ENCODE measurements around the gene RASGRP2.

The RASGRP2 gene

DNA sequence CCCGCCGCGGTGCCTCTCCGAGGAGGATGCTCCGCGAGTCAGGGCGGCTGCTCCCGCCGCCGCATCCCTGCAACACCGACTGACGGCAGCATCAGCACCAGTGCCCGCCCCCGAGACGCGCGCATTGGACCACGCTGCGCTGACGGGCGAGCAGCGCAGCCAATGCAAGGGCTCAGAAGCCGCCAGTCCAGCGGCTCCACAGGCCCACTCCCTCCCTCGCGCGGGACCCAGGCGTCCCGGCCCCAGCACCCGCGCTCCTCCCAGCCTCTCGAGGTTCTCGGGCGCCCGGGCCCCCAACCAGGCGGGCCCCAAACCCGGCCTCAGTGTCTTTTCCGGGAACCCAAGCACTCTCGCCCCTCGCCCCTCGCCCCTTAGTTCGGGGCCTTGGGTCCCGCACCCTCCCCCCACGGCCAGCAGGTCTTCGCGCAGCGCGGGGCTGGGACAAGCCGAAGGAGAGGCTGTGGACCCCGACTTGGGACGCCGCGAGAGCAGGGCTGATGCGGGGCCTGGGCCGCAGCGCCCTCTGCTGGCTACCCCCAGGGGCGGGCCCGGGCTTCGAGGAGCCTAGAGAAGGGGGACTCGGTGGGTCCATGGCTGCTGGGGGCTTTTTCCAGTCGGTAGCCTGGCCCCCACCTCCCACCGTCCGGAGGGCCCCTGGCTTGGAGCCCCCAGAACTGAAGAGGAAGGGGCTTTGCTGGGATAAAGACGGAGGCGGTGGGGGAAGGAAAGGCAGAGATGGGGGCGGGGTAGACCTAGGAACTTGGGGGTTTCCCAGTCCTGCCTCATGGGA is 20.6 kb downstream of the RASGRP2 start, which contains the start of gene NRXN2 (continued):
- no peak for TF ChIP-seq ZNF830 (tag by site-specific recombination; IDR thresholded peaks at IDR 0.05; ENCODE audit: low read depth)
- TF ChIP-seq ZNF394 (tag by site-specific recombination; IDR thresholded peaks at IDR 0.05; ENCODE audit: borderline replicate concordance) = peak; percentile 53; the same call in 1 of the 2 replicates
- TF ChIP-seq ZNF530 (tag by site-specific recombination; IDR thresholded peaks at IDR 0.05; ENCODE audit: low read depth) = no peak
- 0 out of 2 replicates have a peak, but pooled peaks have one; percentile 9 for TF ChIP-seq ZNF223 (tag by site-specific recombination; IDR thresholded peaks at IDR 0.05)
- TF ChIP-seq, protein P1, sequence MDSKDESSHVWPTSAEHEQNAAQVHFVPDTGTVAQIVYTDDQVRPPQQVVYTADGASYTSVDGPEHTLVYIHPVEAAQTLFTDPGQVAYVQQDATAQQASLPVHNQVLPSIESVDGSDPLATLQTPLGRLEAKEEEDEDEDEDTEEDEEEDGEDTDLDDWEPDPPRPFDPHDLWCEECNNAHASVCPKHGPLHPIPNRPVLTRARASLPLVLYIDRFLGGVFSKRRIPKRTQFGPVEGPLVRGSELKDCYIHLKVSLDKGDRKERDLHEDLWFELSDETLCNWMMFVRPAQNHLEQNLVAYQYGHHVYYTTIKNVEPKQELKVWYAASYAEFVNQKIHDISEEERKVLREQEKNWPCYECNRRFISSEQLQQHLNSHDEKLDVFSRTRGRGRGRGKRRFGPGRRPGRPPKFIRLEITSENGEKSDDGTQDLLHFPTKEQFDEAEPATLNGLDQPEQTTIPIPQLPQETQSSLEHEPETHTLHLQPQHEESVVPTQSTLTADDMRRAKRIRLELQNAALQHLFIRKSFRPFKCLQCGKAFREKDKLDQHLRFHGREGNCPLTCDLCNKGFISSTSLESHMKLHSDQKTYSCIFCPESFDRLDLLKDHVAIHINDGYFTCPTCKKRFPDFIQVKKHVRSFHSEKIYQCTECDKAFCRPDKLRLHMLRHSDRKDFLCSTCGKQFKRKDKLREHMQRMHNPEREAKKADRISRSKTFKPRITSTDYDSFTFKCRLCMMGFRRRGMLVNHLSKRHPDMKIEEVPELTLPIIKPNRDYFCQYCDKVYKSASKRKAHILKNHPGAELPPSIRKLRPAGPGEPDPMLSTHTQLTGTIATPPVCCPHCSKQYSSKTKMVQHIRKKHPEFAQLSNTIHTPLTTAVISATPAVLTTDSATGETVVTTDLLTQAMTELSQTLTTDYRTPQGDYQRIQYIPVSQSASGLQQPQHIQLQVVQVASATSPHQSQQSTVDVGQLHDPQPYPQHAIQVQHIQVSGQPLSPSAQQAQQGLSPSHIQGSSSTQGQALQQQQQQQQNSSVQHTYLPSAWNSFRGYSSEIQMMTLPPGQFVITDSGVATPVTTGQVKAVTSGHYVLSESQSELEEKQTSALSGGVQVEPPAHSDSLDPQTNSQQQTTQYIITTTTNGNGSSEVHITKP (tag by site-specific recombination; IDR thresholded peaks at IDR 0.05) = 0 out of 2 replicates have a peak, but pooled peaks have one; percentile 14
- peak; percentile 55 for TF ChIP-seq ZBTB17 (tag by site-specific recombination; IDR thresholded peaks at IDR 0.05)
- no peak for TF ChIP-seq ZNF416 (tag by site-specific recombination; IDR thresholded peaks at IDR 0.05)
- TF ChIP-seq ZNF19 (tag by site-specific recombination; IDR thresholded peaks at IDR 0.05; ENCODE audit: low read depth) = no peak
- TF ChIP-seq, protein P2, sequence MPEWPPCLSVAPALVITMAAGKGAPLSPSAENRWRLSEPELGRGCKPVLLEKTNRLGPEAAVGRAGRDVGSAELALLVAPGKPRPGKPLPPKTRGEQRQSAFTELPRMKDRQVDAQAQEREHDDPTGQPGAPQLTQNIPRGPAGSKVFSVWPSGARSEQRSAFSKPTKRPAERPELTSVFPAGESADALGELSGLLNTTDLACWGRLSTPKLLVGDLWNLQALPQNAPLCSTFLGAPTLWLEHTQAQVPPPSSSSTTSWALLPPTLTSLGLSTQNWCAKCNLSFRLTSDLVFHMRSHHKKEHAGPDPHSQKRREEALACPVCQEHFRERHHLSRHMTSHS (tag by site-specific recombination; IDR thresholded peaks at IDR 0.05) = no peak
- 0 out of 2 replicates have a peak, but pooled peaks have one; percentile 45 for TF ChIP-seq ZNF610 (tag by site-specific recombination; IDR thresholded peaks at IDR 0.05; ENCODE audit: borderline replicate concordance)
- TF ChIP-seq KLF8 (tag by site-specific recombination; IDR thresholded peaks at IDR 0.05) = 0 out of 2 replicates have a peak, but pooled peaks have one; percentile 55
- TF ChIP-seq, protein P3, sequence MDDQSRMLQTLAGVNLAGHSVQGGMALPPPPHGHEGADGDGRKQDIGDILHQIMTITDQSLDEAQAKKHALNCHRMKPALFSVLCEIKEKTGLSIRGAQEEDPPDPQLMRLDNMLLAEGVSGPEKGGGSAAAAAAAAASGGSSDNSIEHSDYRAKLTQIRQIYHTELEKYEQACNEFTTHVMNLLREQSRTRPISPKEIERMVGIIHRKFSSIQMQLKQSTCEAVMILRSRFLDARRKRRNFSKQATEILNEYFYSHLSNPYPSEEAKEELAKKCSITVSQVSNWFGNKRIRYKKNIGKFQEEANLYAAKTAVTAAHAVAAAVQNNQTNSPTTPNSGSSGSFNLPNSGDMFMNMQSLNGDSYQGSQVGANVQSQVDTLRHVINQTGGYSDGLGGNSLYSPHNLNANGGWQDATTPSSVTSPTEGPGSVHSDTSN (CRISPR knock-in tag; IDR thresholded peaks at IDR 0.05) = peak; percentile 96
- TF ChIP-seq ZNF404 (tag by site-specific recombination; IDR thresholded peaks at IDR 0.05) = no peak
- TF ChIP-seq, protein P4, sequence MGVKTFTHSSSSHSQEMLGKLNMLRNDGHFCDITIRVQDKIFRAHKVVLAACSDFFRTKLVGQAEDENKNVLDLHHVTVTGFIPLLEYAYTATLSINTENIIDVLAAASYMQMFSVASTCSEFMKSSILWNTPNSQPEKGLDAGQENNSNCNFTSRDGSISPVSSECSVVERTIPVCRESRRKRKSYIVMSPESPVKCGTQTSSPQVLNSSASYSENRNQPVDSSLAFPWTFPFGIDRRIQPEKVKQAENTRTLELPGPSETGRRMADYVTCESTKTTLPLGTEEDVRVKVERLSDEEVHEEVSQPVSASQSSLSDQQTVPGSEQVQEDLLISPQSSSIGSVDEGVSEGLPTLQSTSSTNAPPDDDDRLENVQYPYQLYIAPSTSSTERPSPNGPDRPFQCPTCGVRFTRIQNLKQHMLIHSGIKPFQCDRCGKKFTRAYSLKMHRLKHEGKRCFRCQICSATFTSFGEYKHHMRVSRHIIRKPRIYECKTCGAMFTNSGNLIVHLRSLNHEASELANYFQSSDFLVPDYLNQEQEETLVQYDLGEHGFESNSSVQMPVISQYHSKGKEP (tag by site-specific recombination; IDR thresholded peaks at IDR 0.05) = no peak
- TF ChIP-seq, protein P5, sequence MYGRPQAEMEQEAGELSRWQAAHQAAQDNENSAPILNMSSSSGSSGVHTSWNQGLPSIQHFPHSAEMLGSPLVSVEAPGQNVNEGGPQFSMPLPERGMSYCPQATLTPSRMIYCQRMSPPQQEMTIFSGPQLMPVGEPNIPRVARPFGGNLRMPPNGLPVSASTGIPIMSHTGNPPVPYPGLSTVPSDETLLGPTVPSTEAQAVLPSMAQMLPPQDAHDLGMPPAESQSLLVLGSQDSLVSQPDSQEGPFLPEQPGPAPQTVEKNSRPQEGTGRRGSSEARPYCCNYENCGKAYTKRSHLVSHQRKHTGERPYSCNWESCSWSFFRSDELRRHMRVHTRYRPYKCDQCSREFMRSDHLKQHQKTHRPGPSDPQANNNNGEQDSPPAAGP (tag by site-specific recombination; IDR thresholded peaks at IDR 0.05) = peak; percentile 63; the same call in 1 of the 2 replicates
- TF ChIP-seq, protein P6, sequence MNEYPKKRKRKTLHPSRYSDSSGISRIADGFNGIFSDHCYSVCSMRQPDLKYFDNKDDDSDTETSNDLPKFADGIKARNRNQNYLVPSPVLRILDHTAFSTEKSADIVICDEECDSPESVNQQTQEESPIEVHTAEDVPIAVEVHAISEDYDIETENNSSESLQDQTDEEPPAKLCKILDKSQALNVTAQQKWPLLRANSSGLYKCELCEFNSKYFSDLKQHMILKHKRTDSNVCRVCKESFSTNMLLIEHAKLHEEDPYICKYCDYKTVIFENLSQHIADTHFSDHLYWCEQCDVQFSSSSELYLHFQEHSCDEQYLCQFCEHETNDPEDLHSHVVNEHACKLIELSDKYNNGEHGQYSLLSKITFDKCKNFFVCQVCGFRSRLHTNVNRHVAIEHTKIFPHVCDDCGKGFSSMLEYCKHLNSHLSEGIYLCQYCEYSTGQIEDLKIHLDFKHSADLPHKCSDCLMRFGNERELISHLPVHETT (tag by site-specific recombination; IDR thresholded peaks at IDR 0.05) = no peak
- peak; percentile 63 for TF ChIP-seq GLIS1 (tag by site-specific recombination; IDR thresholded peaks at IDR 0.05)
- TF ChIP-seq ZNF324 (tag by site-specific recombination; IDR thresholded peaks at IDR 0.05) = peak; percentile 50; the same call in 1 of the 2 replicates
- TF ChIP-seq, protein P7, sequence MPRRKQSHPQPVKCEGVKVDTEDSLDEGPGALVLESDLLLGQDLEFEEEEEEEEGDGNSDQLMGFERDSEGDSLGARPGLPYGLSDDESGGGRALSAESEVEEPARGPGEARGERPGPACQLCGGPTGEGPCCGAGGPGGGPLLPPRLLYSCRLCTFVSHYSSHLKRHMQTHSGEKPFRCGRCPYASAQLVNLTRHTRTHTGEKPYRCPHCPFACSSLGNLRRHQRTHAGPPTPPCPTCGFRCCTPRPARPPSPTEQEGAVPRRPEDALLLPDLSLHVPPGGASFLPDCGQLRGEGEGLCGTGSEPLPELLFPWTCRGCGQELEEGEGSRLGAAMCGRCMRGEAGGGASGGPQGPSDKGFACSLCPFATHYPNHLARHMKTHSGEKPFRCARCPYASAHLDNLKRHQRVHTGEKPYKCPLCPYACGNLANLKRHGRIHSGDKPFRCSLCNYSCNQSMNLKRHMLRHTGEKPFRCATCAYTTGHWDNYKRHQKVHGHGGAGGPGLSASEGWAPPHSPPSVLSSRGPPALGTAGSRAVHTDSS (tag by site-specific recombination; IDR thresholded peaks at IDR 0.05) = no peak
- peak; percentile 50; the same call in 1 of the 2 replicates for TF ChIP-seq ZNF24 (tag by site-specific recombination; IDR thresholded peaks at IDR 0.05)
- peak; percentile 43; the same call in 1 of the 2 replicates for TF ChIP-seq ZNF341 (tag by site-specific recombination; IDR thresholded peaks at IDR 0.05; ENCODE audit: low read depth)
- TF ChIP-seq, protein P8, sequence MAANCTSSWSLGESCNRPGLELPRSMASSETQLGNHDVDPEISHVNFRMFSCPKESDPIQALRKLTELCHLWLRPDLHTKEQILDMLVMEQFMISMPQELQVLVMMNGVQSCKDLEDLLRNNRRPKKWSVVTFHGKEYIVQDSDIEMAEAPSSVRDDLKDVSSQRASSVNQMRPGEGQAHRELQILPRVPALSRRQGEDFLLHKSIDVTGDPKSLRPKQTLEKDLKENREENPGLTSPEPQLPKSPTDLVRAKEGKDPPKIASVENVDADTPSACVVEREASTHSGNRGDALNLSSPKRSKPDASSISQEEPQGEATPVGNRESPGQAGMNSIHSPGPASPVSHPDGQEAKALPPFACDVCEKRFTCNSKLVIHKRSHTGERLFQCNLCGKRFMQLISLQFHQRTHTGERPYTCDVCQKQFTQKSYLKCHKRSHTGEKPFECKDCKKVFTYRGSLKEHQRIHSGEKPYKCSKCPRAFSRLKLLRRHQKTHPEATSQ (tag by site-specific recombination; IDR thresholded peaks at IDR 0.05) = 0 out of 2 replicates have a peak, but pooled peaks have one; percentile 25
- 0 out of 2 replicates have a peak, but pooled peaks have one; percentile 17 for TF ChIP-seq ZSCAN23 (tag by site-specific recombination; IDR thresholded peaks at IDR 0.05)
- peak; percentile 96 for TF ChIP-seq ZFP69B (tag by site-specific recombination; IDR thresholded peaks at IDR 0.05)
- TF ChIP-seq ZNF202 (tag by site-specific recombination; IDR thresholded peaks at IDR 0.05; ENCODE audit: borderline replicate concordance) = no peak

Data from HEK293 (cell line).